Stimulated activated CD4-positive, alpha-beta T cell treated with anti-CD3 and anti-CD28 coated beads, TNF-alpha, amount 100 ng/mL, for 1 hour (primary cell): ENCODE data around the gene PDE4D.
"Not testable (repeated sequence)": the region's sequence is repeated elsewhere in the genome, so short reads cannot be mapped to it uniquely, and the experiment has no call there.

ENCODE experiments used
- DNase-seq, 3 donors: peaks; one replicate each; pipeline ENCODE4 v3.0.0-alpha.2; 2020; ENCODE audit warnings: low read depth in 3 of 3, low spot score in 1 of 3

The PDE4D gene

DNA sequence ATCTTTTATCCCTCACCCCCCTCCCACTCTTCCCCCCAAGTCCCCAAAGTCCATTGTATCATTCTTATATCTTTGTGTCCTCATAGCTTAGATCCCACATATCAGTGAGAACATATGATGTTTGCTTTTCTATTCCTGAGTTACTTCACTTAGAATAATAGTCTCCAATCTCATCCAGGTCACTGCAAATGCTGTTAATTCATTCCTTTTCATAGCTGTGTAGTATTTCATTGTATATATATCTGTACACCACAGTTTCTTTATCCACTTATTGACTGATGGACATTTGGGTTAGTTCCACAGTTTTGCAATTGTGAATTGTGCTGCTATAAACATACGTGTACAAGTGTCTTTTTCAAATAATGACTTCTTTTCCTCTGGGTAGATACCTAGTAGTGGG, 591.0 kb downstream of the PDE4D start:
- DNase-seq = not testable (repeated sequence)

DNA sequence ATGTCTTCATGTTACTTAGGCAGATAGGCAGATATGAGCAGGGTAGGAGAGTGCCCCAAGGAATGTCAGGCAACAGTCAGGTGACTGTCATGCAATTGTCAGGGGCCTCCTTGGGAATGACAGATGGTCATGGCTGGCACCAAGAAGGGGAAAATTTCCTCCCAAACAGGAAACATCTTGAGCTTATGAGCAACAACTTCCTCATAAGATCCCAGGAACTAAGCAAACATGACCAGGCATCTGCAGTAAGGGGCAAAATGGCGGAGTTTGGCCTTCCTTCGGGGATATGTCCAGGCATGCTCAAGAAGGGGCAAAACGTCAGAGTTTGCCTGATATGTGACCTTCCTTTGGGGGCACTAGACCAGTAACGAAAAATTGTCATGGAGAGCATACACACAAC, 591.8 kb downstream of the PDE4D start:
- no peak for DNase-seq

DNA sequence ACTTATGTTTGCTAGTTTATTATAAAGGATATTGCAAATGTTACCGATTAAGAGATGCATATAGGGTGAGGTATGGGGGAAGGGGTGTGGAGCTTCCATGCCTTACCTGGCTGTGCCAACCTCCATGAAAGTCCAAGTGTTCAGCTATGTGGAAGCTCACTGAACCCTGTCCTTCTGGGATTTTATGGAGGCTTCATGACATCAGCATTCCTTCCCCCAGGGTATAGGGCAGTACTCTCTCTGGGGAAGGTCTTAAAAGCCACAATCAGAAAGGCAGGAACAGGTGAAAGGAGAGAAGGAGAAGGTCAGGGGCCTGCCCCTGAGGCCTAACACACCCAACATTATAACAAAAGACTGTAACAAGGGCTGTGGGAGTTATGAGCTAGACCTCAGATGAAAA, 592.6 kb downstream of the PDE4D start:
- DNase-seq = no peak

DNA sequence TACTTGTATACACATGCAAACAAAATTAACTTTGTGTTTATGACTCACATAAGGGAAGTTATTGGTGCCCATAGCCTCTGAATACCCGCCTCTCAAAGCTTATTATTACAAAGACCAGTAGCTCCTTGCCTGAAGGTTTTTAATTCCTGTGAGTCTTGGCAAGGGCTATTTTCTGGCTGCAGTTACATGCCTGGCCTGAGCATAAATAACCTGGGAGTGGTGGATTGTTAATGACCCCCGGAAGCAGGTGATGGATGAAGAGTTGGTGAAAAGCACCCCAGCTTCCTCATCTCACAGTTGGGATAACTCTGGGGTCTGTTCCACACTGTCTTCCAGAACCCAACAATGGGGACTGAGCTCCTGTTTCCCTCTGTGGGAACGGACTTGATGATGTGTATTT, 594.5 kb downstream of the PDE4D start:
- no peak for DNase-seq

DNA sequence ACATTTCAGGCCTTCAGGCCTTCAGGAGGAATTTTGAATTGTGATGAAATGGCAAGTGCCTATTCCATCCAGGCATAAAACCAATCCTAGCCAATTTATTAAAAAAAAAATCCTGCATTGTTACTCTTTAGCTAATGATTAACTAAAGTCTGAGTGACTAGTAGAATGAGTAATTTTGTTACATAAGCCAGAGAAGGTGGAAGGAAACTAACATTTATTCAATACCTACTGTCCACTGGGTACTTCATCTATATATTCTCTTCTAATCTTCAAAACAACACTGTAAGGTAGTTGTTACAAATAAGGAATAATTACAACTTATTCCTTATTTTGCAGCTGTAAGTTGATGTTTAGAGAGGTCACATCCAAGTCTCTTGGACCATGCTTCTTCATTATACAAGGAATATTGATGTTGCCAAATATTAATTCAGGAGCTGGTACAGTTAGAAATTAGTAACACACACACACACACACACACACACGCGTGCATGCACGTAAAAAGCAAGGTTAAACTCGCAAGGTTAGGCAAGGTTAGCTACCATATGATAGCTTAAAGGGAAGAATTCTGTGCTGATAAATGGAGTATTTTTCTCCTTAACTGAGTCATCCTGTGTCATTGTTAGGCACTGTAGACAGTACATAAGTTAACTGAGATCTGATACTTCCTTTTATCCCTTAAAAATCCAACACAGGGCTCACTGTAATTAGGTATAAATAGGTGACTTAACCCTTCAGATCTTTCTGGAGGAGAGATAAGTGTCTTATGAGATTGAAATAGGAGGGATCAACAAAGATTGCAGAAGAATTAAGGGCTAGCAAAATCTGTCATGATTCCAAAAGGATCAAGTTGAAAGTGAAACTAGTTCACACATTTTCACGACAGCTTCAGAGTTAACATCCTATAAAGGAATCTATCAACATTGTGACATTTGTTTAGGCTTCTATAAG, 596.9 kb downstream of the PDE4D start:
- DNase-seq = no peak

DNA sequence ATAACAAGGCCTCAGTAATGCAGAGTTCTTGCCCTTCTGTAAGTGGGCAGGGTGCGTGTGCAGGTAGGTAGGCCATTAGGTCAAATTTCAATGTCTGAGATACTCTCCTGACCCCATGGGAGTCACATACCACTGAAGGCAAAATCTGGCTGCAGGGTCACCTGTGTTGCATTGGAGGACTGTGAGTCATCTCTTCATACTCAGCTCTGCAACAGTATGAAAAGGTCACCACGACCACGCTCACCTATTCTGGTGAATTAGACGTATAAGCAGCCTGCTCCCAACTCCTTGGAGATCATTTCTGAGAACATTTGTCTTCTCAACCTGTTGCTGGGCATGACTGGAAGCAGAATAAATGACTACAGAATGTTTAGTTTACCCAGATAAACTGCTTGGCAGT, 599.8 kb downstream of the PDE4D start:
- DNase-seq = no peak

DNA sequence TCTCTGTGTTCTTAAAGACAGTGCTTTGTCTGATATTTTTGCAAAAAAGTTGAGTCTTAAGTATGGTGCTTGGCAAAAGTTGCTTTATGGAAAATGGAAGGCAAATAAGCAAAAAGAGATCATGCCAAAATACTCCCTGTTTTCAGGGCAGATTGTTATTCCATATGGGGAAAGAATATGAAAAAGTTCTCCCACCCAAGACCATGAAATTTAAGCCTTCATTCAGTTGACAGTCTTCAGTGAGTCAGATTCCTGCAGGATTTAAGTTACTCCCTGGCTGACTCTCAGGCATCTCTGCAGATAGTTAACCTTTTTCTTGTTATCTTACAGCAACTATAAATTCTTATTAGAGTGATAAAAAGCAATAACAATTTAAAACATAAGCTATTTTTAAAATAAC, 601.6 kb downstream of the PDE4D start:
- DNase-seq = no peak

DNA sequence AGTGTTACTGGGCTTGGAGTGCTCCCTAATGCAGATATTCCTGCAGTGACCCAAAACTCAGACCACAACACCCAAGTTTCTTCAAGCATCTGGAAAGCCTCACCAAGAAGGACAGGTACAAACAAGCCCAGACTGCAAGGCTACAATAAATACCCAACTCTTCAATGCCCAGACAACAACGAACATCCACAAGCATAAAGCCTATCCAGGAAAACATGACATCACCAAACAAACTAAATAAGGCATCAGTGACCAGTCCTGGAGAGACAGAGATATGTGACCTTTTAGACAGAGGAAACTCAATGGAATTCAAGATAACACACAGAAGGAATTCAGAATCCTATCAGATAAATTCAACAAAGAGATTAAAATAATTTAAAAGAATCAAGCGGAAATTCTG, 605.6 kb downstream of the PDE4D start:
- no peak for DNase-seq

DNA sequence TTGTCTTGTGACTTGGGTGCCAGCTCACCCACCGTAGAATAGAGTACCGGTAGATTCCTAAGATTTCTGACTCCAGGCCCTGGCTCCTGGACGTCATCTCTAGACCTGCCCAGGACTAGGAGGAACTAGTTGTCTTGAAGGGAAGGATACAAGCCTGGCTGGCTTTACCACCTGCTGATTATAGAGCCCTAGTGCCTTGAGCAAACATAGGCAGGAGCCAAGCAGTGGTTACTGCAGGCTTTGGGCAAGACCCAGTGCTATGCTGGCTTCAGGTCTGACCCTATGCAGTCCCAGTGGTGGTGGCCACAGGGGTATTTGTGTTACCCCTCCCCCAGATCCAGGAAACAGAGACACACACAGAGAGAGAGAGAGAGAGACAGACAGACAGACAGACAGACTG, 606.2 kb downstream of the PDE4D start:
- no peak for DNase-seq

DNA sequence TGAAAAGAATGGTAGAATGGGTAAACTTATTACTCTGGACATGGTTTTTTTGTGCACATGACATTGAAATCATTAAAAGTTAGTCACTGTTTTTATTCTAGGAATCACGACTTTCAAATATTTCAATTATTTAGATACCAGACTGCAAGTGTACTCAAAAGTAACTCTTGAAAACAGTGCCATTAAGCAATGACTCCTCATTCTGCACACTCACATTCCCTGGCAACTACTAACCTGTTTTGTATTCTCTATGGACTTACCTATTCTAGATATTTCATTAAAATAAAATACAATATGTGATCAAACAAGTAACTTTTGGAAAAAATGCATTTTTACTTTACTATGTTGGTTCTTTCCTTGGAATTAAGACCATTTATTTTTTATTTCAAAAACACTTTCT, 607.0 kb downstream of the PDE4D start:
- no peak for DNase-seq

DNA sequence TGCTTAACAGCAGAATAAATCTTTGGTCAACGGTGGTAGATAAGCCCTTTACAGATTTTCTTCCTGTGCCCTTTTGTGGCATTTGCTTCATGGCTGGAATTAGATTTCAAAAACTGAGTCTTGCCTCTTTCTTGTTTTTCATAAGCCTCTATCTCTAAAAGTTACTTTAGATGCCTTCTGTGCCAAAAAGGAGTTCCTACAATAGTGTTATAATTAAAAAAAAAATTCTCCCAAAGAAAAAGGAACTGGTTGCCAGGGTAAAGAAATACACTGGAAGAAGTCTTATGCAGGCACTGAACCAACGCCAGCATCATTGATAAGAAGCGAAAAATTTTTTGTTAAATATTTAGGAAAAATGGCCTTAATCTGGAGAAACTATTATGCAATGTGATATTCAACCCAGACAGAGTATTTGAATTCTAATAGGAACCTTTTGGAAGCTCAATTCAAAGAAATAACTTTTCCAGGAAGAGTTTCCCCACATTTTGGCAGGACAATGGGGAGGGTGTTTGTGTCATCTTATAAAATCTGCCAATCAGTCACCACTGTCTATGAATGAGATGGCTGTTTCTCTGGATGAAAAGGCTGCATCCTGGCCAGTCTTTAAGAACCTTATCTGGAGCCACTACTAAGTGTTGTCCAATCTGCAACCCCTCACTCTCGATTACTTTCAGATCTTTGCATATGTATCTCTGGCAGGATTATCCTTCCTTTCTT, 608.1 kb downstream of the PDE4D start:
- no peak for DNase-seq

DNA sequence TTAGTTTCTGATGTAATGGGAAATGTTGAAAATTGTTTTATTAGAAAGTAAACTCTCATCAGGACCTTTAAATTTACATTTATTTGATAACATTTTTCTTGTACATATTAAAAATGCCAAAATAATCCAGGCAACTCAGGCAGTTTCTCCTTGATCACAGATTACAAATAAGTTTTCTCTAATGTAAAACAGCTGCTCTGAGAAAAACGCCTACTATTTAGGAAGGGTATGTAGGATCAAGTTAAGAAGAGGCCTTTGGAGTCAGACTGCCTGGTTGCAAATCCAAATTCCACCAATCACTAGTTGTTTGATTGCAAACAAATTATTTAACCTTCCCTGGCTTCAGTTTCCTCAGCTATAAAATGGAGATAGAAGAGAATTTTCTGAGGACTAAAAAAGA, 610.8 kb downstream of the PDE4D start:
- no peak for DNase-seq

DNA sequence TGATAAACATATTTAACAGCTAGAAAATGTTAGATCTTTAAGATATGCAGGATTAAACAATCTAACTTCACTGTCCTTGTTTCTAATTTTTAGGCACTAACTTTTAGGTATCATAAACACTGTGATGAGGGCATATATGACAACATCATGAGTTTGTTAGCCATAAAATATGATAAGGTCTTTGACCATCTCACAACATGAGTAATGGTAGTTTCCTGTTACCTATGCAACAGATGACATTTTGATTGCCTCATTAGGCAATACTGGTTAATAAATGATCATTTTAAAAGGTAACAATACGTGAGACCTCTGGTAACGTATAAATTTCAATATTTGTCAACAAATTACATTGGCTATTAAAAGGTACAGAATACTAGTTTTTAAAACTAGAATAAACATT, 613.5 kb downstream of the PDE4D start:
- DNase-seq = no peak

DNA sequence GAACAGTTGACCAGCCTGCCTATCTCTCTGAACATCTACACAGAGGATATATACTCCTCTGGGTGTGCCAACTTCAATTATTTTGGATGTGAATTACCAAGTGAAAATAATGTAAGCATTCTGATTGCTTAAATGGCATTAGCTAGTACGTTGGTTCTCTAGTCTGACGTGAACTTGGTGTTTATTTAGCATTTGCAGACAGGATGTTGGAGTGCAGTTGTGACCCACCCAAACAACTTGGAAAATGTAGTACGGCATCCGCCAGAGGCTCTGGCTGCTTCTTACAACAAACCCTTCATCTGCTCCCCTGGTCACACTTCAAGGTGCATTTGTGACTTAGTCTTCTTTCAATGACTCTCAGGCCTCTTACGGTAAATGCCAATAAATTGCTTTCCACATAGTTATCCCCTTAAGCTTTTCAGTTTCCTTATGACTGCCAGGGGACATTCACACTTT, 616.6 kb downstream of the PDE4D start:
- no peak for DNase-seq

DNA sequence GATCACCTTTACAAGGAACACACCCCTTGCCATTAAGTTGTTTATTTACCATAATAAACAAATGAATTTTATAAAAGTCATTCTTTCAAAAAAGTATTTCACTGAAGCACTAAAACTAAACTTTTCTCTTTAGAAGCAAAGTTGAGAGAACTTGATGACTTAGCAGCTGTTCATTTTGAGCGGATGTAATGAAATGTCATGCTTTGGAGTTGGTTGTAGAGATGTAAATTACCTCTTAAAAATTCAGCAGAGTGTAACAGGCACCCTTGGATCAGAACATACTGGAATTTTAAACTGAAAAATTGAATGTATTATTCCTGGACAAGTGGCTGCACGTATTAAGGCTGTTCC, 617.2 kb downstream of the PDE4D start:
- DNase-seq = no peak

DNA sequence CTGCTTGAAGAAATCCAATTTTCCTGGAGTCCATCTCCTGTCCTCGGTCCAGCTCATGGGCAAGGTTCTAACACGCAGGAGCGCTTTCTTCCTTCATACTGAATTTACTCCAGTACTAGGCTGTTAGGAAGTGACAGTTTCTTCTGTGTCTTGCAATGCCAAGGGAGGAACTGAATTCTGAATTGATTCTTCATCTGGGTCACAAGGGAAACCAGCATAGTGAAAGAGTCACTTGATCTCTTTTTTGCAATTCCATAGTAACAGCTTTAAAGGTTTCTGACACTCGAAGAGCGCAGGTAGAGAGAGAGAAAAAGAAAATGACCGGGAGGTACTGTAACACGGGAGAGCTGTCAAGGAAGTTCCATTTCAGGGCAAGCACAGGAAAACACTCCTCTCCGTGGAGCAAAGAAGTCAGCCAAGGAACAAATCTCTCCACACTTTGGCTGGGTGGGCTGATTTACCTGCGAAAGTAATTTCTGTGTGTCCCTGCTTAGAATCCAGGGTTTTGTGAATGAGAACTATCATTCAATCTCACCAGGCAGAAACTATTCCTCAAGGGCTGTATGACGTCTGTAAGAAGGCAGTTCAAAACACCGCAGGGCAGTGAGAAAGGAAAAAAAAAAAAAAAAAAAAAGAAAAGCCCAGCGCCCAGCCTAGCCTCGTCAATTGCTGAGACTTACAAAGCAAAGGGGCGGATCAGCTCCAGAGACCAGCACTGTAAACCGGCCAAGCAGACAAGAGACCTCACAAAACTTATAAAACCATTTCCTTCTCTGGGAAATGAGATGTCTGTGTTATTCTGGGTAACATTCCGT, 617.8 kb downstream of the PDE4D start:
- DNase-seq = no peak

DNA sequence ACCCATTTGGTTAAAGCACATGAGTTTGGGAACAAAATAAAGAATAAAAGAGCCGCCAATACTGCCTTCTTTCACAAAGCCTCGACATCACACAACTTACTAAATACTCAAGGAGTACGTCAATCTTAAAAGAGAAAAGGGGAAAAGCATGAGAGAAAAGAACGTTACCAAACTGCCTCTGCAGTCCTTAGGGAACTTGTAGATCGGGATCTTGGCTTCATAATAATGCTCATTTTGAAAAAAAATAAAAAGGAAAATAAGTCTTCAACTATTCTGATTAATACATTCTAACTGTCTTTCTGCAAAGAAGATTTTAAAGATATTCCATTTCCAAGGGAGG, 618.4 kb downstream of the PDE4D start:
- no peak for DNase-seq

DNA sequence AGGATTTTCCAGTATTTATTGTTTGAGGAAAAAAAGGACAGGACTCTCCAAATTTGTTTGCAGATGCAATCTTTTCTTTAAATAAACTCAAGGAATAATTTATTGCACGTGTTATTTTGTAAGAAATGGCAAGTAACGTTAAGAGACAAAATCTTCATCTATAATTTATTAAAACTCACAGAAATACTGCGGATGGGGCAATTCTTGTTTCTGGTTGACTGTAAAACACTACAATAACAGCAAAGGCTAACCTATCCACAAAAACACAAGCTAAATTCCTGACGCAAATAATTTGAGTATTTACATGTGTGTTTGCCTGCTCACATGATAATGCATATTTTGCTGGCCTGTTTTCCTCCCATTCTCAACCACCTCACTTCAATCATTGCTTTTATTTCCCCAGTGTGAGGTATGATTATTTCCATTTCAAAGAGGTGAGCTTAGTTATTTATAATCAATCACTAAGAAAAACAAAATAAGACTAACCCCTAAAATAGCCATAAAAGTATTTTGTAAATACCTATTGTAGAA, 619.4 kb downstream of the PDE4D start:
- no peak for DNase-seq

DNA sequence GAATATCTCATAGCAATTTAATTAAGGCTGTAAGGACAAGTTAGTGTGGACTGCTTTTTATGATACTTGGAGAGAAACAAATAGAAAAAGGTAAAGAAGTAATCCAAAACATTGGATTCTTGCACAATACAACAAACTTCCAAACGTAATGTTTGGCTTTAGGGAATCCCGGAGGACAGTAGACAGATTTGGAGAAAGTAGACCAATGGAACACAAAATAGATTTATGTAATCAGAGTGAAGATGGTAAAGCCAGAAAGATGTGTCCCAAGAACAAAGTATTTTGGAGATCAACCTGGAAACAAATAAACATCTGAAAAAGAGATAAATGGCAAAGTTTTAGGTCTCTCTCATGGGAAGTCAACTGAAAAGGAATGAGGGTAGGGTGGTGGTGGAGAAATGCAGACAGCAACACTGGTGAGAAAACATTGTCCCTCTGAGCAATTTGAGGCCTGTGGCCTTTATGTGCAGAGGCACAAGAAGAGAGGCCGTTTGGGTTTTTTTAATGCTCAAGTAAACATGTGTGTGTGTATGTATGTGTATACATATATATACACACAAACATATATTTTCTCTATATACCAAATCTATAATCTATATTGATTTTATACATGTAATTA, 620.6 kb downstream of the PDE4D start:
- DNase-seq = no peak

DNA sequence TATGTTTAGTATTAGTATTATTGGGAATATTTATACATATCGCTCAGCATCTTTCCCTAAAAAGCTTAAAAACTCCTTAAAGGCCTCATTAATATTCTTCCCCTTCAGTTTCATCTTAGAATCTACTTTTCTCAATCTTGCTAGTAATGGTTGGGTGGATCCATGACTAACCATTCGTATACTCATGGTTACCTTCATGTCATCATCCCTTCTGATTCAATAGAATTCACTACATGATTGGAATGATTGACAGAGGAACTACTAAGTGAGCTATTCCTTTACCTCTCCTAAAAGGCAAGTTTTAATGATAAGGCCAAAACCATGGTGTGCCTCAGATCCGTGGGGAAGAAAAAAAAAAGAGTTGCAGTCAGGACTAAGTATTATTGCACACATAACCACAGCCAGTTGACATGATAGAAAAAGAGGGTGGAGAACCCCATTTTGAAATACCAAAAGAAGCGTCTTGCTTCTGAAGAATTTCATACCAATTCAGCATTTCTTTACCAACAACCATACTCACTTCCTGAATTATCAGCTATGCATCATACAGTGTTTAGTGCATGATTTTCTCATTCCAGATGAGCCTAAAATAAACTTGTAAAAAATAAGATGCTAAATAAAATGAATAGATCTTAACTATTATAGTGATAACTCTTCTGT, 624.6 kb downstream of the PDE4D start:
- no peak for DNase-seq

DNA sequence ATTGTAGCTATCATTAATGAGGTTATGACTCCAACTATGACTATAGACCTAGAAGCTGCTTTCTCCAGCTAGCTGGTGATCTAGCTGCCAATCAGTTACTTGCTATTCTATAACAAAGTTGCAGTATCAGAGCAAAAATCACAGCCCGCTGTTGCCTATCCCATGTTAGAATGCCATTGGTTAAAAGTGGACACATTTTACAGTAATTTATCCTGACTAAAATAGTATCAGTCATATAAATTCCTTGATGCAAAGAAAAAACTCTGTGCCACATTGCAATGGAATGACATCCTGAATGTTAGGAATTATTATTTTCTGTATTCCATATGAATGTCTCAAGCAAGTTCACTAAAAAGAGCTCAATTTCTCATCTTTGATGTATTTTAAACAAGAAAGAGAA, 626.5 kb downstream of the PDE4D start:
- DNase-seq = no peak
